ENCODE data around the gene SLC52A1.
"Not testable (repeated sequence)": the region's sequence is repeated elsewhere in the genome, so short reads cannot be mapped to it uniquely, and the experiment has no call there.

SLC52A1 gene

DNA sequence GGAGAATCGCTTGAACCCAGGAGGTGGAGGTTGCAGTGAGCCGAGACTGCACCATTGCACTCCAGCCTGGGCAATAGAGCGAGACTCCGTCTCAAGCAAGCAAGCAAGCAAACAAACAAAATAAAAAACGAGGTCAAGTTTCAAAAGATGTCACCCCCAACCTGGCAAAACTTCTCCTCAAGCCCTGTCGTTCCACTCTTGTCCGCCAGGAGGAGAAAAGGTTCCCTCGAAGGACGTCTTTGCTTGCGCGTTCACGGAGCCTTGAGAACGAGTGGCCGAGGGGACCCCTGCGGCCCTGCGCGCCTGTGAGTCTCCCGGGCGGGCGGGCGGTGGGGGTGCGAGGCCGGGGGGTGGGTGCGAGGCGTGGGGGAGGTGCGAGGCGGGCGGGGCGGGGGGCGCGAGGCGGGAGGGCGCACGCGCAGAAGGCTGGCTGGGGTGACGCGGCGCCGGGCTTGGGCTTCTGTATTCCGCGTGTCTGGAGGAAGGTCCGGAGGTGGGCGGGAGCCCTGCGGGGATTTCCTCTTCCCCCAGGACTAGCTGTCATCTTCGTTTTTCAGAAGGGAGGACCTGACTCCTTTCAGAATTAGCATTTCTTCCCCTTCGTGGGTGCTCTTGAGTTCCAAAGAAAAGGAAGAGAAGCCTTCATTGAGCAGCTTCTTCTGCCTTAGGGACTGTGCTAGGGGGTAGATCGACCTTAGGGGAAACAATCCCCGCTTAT is 3.7 kb downstream of the SLC52A1 start:
- TF ChIP-seq, protein P1, sequence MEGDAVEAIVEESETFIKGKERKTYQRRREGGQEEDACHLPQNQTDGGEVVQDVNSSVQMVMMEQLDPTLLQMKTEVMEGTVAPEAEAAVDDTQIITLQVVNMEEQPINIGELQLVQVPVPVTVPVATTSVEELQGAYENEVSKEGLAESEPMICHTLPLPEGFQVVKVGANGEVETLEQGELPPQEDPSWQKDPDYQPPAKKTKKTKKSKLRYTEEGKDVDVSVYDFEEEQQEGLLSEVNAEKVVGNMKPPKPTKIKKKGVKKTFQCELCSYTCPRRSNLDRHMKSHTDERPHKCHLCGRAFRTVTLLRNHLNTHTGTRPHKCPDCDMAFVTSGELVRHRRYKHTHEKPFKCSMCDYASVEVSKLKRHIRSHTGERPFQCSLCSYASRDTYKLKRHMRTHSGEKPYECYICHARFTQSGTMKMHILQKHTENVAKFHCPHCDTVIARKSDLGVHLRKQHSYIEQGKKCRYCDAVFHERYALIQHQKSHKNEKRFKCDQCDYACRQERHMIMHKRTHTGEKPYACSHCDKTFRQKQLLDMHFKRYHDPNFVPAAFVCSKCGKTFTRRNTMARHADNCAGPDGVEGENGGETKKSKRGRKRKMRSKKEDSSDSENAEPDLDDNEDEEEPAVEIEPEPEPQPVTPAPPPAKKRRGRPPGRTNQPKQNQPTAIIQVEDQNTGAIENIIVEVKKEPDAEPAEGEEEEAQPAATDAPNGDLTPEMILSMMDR (conservative IDR thresholded peaks at IDR 0.05; ENCODE audit: low read length): peak; percentile 81
- peak overlapping the region; percentile 54 for H3K4me3 ChIP-seq (ENCODE audit: low read length)
- peak; percentile 67 for DNase-seq (ENCODE audit: low read depth)

DNA sequence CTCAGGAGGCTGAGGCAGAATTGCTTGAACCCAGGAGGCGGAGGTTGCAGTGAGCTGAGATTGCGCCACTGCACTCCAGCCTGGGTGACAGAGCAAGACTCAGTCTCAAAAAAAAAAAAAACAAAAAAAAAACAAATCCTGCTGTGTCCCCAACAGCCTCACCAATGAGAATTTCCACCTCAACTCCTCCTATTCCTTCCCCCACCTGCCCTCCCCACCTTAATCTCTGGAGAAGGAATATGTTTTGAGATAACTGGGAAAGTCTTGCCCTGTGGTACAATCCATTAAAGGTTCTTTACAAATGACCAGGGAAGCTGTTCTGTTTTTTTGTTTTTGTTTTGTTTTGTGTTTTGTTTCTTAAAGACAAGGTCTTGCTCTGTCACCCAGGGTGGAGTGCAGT is 5.1 kb downstream of the SLC52A1 start:
- not testable (repeated sequence) for H3K4me3 ChIP-seq (ENCODE audit: low read length); DNase-seq (ENCODE audit: low read depth)

DNA sequence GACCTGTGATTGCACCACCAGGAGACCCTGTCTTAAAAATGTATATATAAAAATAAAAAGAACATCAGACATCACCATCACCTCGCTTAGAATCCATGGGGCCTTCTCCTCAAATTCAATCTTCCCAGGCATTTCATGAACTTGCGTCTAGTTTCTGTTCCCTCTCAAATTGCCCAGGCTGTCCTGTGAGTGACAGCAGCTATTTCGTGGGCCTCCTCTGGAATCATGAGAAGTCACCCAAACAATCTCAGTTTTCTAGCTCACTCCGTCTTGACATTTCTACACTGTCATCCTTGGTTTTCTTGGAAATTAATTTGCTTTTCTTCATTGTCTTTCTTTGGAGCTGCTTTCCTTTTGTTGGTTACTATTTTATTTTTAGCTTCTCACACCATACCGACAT is 7.3 kb downstream of the SLC52A1 start:
- H3K4me3 ChIP-seq (ENCODE audit: low read length): no peak overlapping the region
- DNase-seq (ENCODE audit: low read depth): no peak
- TF ChIP-seq, protein P1 (conservative IDR thresholded peaks at IDR 0.05; ENCODE audit: low read length): no peak

DNA sequence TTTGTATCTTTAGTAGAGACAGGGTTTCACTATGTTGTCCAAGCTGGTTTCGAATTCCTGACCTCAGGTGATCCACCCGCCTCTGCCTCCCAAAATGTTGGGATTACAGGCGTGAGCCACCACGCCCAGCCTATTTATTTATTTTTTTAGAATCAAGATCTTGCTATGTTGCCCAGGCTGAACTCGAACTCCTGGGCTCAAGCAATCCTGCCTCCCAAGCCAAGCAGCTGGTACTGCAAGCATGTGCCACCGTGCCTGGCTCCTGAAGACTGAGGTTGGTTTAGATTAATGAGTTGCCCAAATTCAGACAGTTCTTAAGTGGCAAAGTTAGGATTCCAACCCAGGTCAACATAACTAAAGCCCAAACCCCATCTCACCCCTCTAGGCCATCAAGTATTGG is 7.9 kb downstream of the SLC52A1 start:
- no peak for DNase-seq (ENCODE audit: low read depth)
- H3K4me3 ChIP-seq (ENCODE audit: low read length): no peak overlapping the region
- TF ChIP-seq, protein P1 (conservative IDR thresholded peaks at IDR 0.05; ENCODE audit: low read length): no peak

DNA sequence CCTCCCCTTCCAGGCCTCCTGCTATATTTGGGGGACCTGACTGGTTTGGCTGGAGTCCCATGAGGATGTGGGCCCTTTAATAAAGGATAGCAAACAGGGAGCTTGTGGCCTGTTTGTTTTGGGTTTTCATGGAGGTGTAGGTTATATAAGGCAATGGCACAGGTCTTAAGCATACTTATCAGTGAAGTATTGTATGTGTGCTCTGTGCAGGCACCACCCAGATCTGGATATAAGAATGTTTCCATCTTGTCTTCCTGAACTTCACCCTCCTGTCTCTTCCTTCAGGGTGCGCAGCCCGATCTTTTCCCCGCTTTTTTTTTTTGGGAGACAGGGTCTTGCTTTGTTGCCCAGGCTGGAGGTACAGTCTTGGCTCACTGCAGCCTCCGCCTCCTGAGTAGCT is 10.6 kb downstream of the SLC52A1 start:
- no peak for DNase-seq (ENCODE audit: low read depth)
- H3K4me3 ChIP-seq (ENCODE audit: low read length): no peak overlapping the region
- TF ChIP-seq, protein P1 (conservative IDR thresholded peaks at IDR 0.05; ENCODE audit: low read length): no peak

DNA sequence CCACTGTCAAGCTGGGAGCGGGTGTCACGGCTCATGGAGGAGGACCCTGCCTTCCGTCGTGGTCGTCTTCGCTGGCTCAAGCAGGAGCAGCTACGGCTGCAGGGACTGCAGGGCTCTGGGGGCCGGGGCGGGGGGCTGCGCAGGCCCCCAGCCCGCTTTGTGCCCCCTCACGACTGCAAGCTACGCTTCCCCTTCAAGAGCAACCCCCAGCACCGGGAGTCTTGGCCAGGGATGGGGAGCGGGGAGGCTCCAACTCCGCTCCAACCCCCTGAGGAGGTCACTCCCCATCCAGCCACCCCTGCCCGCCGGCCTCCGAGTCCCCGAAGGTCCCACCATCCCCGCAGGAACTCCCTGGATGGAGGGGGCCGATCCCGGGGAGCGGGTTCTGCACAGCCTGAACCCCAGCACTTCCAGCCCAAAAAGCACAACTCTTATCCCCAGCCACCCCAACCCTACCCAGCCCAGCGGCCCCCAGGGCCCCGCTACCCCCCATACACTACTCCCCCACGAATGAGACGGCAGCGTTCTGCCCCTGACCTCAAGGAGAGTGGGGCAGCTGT is 11.6 kb downstream of the SLC52A1 start:
- TF ChIP-seq, protein P1 (conservative IDR thresholded peaks at IDR 0.05; ENCODE audit: low read length): no peak
- no peak overlapping the region for H3K4me3 ChIP-seq (ENCODE audit: low read length)
- no peak for DNase-seq (ENCODE audit: low read depth)

DNA sequence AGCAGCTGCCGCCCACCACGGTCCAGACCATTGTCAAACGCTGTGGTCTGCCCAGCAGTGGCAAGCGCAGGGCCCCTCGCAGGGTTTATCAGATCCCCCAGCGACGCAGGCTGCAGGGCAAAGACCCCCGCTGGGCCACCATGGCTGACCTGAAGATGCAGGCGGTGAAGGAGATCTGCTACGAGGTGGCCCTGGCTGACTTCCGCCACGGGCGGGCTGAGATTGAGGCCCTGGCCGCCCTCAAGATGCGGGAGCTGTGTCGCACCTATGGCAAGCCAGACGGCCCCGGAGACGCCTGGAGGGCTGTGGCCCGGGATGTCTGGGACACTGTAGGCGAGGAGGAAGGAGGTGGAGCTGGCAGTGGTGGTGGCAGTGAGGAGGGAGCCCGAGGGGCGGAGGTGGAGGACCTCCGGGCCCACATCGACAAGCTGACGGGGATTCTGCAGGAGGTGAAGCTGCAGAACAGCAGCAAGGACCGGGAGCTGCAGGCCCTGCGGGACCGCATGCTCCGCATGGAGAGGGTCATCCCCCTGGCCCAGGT is 13.0 kb downstream of the SLC52A1 start:
- no peak for DNase-seq (ENCODE audit: low read depth)
- TF ChIP-seq, protein P1 (conservative IDR thresholded peaks at IDR 0.05; ENCODE audit: low read length): no peak
- H3K4me3 ChIP-seq (ENCODE audit: low read length): no peak overlapping the region

All from AG10803 (cell line).